WTC11 (cell line): Measurements from ENCODE around the gene GNAZ. TPM values are rescaled to one million over a fixed set of nuclear protein-coding genes. Genes with fewer than 3 reads are reported as not detected.

Experiments
- ATAC-seq: fragments of 200-7000 bp; cut with Tn5 transposase; 2 replicates; pipeline ENCODE4 v1.10.0; 2021; ENCODE audit warnings: mild to moderate bottlenecking, moderate library complexity
- CTCF ChIA-PET: fragments of 300-600 bp; sonication (Branson Sonifier 250); formaldehyde crosslinking; loops from one replicate; lab custom pipeline; 2021; ENCODE audit warnings: antibody characterized with exemption; lab: Charles Lee
- POLR2A ChIA-PET: fragments of 350-600 bp; sonication (Branson Sonifier 250); formaldehyde crosslinking; loops from one replicate; lab custom pipeline; 2021; ENCODE audit warnings: antibody characterized with exemption; lab: Charles Lee
- DNase-seq: peaks from one replicate; pipeline ENCODE4 v3.0.0; 2021; ENCODE audit warnings: low spot score
- H3K27ac Mint-ChIP-seq: 2 replicates; pipeline ENCODE4 v1.8.0; 2021; ENCODE audit warnings: mixed read lengths
- H3K27me3 Mint-ChIP-seq: 2 replicates; pipeline ENCODE4 v1.8.0; 2021; ENCODE audit warnings: low read depth, mild to moderate bottlenecking, moderate library complexity, mixed read lengths
- H3K36me3 Mint-ChIP-seq: 2 replicates; pipeline ENCODE4 v1.8.0; 2021; ENCODE audit warnings: mixed read lengths
- H3K4me1 Mint-ChIP-seq: 2 replicates; pipeline ENCODE4 v1.8.0; 2022; ENCODE audit warnings: mixed read lengths
- H3K4me3 Mint-ChIP-seq: 2 replicates; pipeline ENCODE4 v1.8.0; 2021; ENCODE audit warnings: mild to moderate bottlenecking, moderate library complexity, mixed read lengths
- H3K9me3 Mint-ChIP-seq: 2 replicates; pipeline ENCODE4 v1.8.0; 2021; ENCODE audit warnings: mixed read lengths
- ATF3 ChIP-seq: sonication (generic); formaldehyde crosslinking; conservative IDR thresholded peaks from 2 replicates; pipeline ENCODE4 v1.8.1; 2022; ENCODE audit warnings: mild to moderate bottlenecking, missing genetic modification reagents
- CDX4 ChIP-seq: fragments of 250-450 bp; sonication (Bioruptor Pico); IDR thresholded peaks from 2 replicates; pipeline ENCODE4 v1.9.0; 2021; ENCODE audit warnings: moderate library complexity, mild to moderate bottlenecking, inconsistent platforms, borderline replicate concordance
- CREB1 ChIP-seq: sonication (generic); formaldehyde crosslinking; IDR thresholded peaks from 2 replicates; pipeline ENCODE4 v1.8.0; 2023; ENCODE audit warnings: mild to moderate bottlenecking, missing genetic modification reagents
- CREM ChIP-seq: sonication (generic); formaldehyde crosslinking; IDR thresholded peaks from 2 replicates; pipeline ENCODE4 v1.8.1; 2022; ENCODE audit warnings: mild to moderate bottlenecking, missing genetic modification reagents, moderate library complexity
- E2F1 ChIP-seq: sonication (generic); formaldehyde crosslinking; IDR thresholded peaks from 2 replicates; pipeline ENCODE4 v1.8.0; 2022; ENCODE audit warnings: mild to moderate bottlenecking, missing genetic modification reagents
- FOXJ3 ChIP-seq: sonication (generic); formaldehyde crosslinking; IDR thresholded peaks from 2 replicates; pipeline ENCODE4 v1.9.0; 2021; ENCODE audit warnings: missing genetic modification reagents, mild to moderate bottlenecking, borderline replicate concordance
- FOXK1 ChIP-seq: sonication (generic); formaldehyde crosslinking; IDR thresholded peaks from 2 replicates; pipeline ENCODE4 v1.8.0; 2022; ENCODE audit warnings: mild to moderate bottlenecking, moderate library complexity, missing genetic modification reagents
- GRHL2 ChIP-seq: fragments of 250-450 bp; sonication (Bioruptor Pico); IDR thresholded peaks from 2 replicates; pipeline ENCODE4 v1.8.0; 2022; ENCODE audit warnings: mild to moderate bottlenecking, moderate library complexity; ENCODE audit not compliant: insufficient replicate concordance, severe bottlenecking
- GTF2I ChIP-seq: fragments of 250-450 bp; sonication (Bioruptor Pico); conservative IDR thresholded peaks from 2 replicates; pipeline ENCODE4 v1.4.0; 2021; ENCODE audit warnings: mild to moderate bottlenecking
- HMGA2 ChIP-seq: fragments of 250-450 bp; sonication (Bioruptor Pico); IDR thresholded peaks from 2 replicates; pipeline ENCODE4 v1.4.0; 2021; ENCODE audit warnings: mild to moderate bottlenecking, moderate library complexity
- IRF1 ChIP-seq: sonication (generic); formaldehyde crosslinking; IDR thresholded peaks from 2 replicates; pipeline ENCODE4 v1.8.0; 2023; ENCODE audit warnings: missing genetic modification reagents
- JUN ChIP-seq: sonication (generic); formaldehyde crosslinking; IDR thresholded peaks from 2 replicates; pipeline ENCODE4 v1.8.0; 2023; ENCODE audit warnings: mild to moderate bottlenecking, missing genetic modification reagents
- KAT7 ChIP-seq: sonication (generic); formaldehyde crosslinking; IDR thresholded peaks from 2 replicates; pipeline ENCODE4 v1.8.1; 2023; ENCODE audit warnings: missing genetic modification reagents, mild to moderate bottlenecking, borderline replicate concordance
- MAX ChIP-seq: sonication (generic); formaldehyde crosslinking; IDR thresholded peaks from 2 replicates; pipeline ENCODE4 v1.8.0; 2022; ENCODE audit warnings: mild to moderate bottlenecking, missing genetic modification reagents
- NR3C1 ChIP-seq: sonication (generic); formaldehyde crosslinking; conservative IDR thresholded peaks from 2 replicates; pipeline ENCODE4 v1.8.1; 2023; ENCODE audit warnings: low read depth, mild to moderate bottlenecking, missing genetic modification reagents
- RELA ChIP-seq: sonication (generic); formaldehyde crosslinking; IDR thresholded peaks from 2 replicates; pipeline ENCODE4 v1.8.1; 2022; ENCODE audit warnings: missing genetic modification reagents, mild to moderate bottlenecking, borderline replicate concordance
- RORB ChIP-seq: fragments of 250-450 bp; sonication (Bioruptor Pico); IDR thresholded peaks from 2 replicates; pipeline ENCODE4 v1.9.0; 2021; ENCODE audit warnings: mild to moderate bottlenecking
- SMAD4 ChIP-seq: sonication (generic); formaldehyde crosslinking; IDR thresholded peaks from 2 replicates; pipeline ENCODE4 v1.8.0; 2022; ENCODE audit warnings: mild to moderate bottlenecking, missing genetic modification reagents
- SP1 ChIP-seq: sonication (generic); formaldehyde crosslinking; conservative IDR thresholded peaks from 2 replicates; pipeline ENCODE4 v1.8.1; 2022; ENCODE audit warnings: missing genetic modification reagents
- TEAD4 ChIP-seq: sonication (generic); formaldehyde crosslinking; IDR thresholded peaks from 2 replicates; pipeline ENCODE4 v1.8.0; 2022; ENCODE audit warnings: mild to moderate bottlenecking, missing genetic modification reagents
- TP53 ChIP-seq: sonication (generic); formaldehyde crosslinking; IDR thresholded peaks from 2 replicates; pipeline ENCODE4 v1.8.1; 2023; ENCODE audit warnings: mild to moderate bottlenecking, missing genetic modification reagents
- ZBTB21 ChIP-seq: sonication (generic); formaldehyde crosslinking; IDR thresholded peaks from 2 replicates; pipeline ENCODE4 v1.8.1; 2023; ENCODE audit warnings: mild to moderate bottlenecking, missing genetic modification reagents, borderline replicate concordance
- ZMAT4 ChIP-seq: fragments of 250-450 bp; sonication (Bioruptor Pico); IDR thresholded peaks from 2 replicates; pipeline ENCODE4 v1.9.0; 2021; ENCODE audit warnings: mild to moderate bottlenecking
- ZNF263 ChIP-seq: sonication (generic); formaldehyde crosslinking; IDR thresholded peaks from 2 replicates; pipeline ENCODE4 v1.8.1; 2022; ENCODE audit warnings: low read depth, mild to moderate bottlenecking, moderate library complexity, missing genetic modification reagents
- ZNF416 ChIP-seq: fragments of 250-450 bp; sonication (Bioruptor Pico); IDR thresholded peaks from 2 replicates; pipeline ENCODE4 v1.9.0; 2021; ENCODE audit warnings: mild to moderate bottlenecking, inconsistent platforms
- ZNF423 ChIP-seq: fragments of 250-450 bp; sonication (Bioruptor Pico); IDR thresholded peaks from 2 replicates; pipeline ENCODE4 v2.1.2; 2022; ENCODE audit warnings: mild to moderate bottlenecking, moderate library complexity
- ZSCAN18 ChIP-seq: fragments of 250-450 bp; sonication (Bioruptor Pico); IDR thresholded peaks from 2 replicates; pipeline ENCODE4 v2.1.2; 2022; ENCODE audit warnings: mild to moderate bottlenecking, moderate library complexity
- total RNA-seq: library from RNA; stranded (reverse); gene quantifications from 3 replicates; pipeline ENCODE4 v1.2.3, GENCODE V29; 2021

The GNAZ gene
- total RNA-seq, 1 experiment from 2014 or later, result 9.9 TPM

- 0 out of 2 replicates have a peak overlapping the region, but pooled peaks have one; percentile 49 for H3K27ac Mint-ChIP-seq
- TF ChIP-seq ATF3 (CRISPR knock-in tag) (no peak), CREB1 (CRISPR knock-in tag) (no peak), ZNF263 (no peak), ZBTB21 (CRISPR knock-in tag) (no peak), GRHL2 (CRISPR knock-in tag) (no peak), JUN (CRISPR knock-in tag) (no peak), CREM (CRISPR knock-in tag) (no peak), FOXJ3 (CRISPR knock-in tag) (no peak), MAX (CRISPR knock-in tag) (no peak), FOXK1 (no peak), E2F1 (CRISPR knock-in tag) (no peak), TP53 (CRISPR knock-in tag) (no peak), IRF1 (CRISPR knock-in tag) (no peak), GTF2I (CRISPR knock-in tag) (no peak), ZSCAN18 (CRISPR knock-in tag) (no peak), SMAD4 (CRISPR knock-in tag) (no peak), ZMAT4 (no peak), TEAD4 (CRISPR knock-in tag) (no peak), KAT7 (no peak)
- DNase-seq (no peak), ATAC-seq (no peak)
- no peaks in the 10 kb centered on the region for H3K27me3 Mint-ChIP-seq
- no peaks in the 10 kb centered on the region for H3K4me1 Mint-ChIP-seq
- ChIA-PET POLR2A (interaction anchor here (0.6 kb wide), 1 partner anchor 334 kb away, joined by 3 read pairs; no protein-coding TSS in a partner anchor), CTCF (interaction anchor here (1.0 to 2.9 kb wide), 2 partner anchors 19 to 149 kb away, joined by 3 to 9 read pairs; no protein-coding TSS in a partner anchor)
- H3K9me3 Mint-ChIP-seq, result no peaks in the 10 kb centered on the region
- no peak overlapping the region for H3K4me3 Mint-ChIP-seq
- H3K36me3 Mint-ChIP-seq, result no peaks in the 10 kb centered on the region
These were observed 38.7 kb downstream of the GNAZ start for GRCh38 chr22:23109079-23109347.

GRCh38 chr22:23109441-23109978 is 39.2 kb downstream of the GNAZ start:
- DNase-seq (no peak), ATAC-seq (no peak)
- ChIA-PET POLR2A (interaction anchor here (0.5 kb wide), 1 partner anchor 618 kb away, joined by 3 read pairs; no protein-coding TSS in a partner anchor), CTCF (interaction anchor here (1.2 to 2.9 kb wide), 2 partner anchors 150 to 172 kb away, joined by 4 to 9 read pairs; no protein-coding TSS in a partner anchor)
- Mint-ChIP-seq H3K9me3 (no peaks in the 10 kb centered on the region), H3K36me3 (no peaks in the 10 kb centered on the region), H3K4me1 (no peaks in the 10 kb centered on the region), H3K27me3 (no peaks in the 10 kb centered on the region; the same call in 1 of the 2 replicates), H3K27ac (no peak overlapping the region), H3K4me3 (no peak overlapping the region)
- TF ChIP-seq HMGA2, result no peak
- TF ChIP-seq E2F1 (CRISPR knock-in tag), result no peak
- TF ChIP-seq NR3C1 (CRISPR knock-in tag), result no peak
- TF ChIP-seq SMAD4 (CRISPR knock-in tag), result no peak
- TF ChIP-seq CDX4 (CRISPR knock-in tag), result no peak
- TF ChIP-seq ZNF423 (CRISPR knock-in tag), result no peak
- TF ChIP-seq ZNF416 (CRISPR knock-in tag), result no peak
- no peak for TF ChIP-seq ZMAT4
- TF ChIP-seq RELA, result no peak
- TF ChIP-seq JUN (CRISPR knock-in tag), result no peak
- TF ChIP-seq SP1 (CRISPR knock-in tag), result no peak
- TF ChIP-seq RORB (CRISPR knock-in tag), result no peak
